ENCODE measurements around the gene KCNJ15. TPM values are rescaled to one million over a fixed set of nuclear protein-coding genes. Genes with fewer than 3 reads are reported as not detected.

Gene KCNJ15
- total and polyA plus RNA-seq, 2 of the 4 experiments (the other 2 are of a cell fraction) = under 0.01 to 0.07 TPM

DNA sequence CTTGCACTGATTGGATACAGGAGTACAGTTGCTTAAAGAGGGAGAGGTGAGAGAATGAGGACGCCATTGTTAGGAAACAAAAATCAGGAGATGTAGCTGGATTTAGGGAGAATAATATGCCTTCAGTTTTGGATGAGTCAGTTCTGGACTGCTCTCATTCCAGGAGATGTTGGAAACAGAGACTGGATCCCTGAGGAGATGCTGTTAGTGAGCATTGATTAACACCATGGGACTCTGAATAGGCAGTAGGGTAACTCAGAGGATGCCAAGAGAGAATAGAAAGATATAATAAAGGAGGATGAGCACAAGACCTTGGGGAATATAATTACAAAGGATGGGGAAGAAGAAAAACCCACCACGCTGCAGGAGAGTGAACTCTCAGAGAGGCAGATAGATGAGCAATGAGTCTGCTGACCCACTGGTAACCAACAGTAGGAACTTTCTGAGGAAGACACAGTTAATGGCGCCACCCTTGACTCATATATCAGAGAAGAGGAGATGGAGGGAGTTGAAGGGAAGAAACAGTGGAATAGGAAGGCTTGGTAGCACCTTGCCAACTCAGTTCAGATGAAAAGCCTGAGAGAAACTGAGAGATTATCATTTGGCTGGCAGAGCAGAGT lies 10.5 kb downstream of the KCNJ15 start:
- TF ChIP-seq MXI1 (IDR thresholded peaks at IDR 0.05; ENCODE audit: borderline replicate concordance, low read depth, low read length) = no peak
- TF ChIP-seq, protein P1, sequence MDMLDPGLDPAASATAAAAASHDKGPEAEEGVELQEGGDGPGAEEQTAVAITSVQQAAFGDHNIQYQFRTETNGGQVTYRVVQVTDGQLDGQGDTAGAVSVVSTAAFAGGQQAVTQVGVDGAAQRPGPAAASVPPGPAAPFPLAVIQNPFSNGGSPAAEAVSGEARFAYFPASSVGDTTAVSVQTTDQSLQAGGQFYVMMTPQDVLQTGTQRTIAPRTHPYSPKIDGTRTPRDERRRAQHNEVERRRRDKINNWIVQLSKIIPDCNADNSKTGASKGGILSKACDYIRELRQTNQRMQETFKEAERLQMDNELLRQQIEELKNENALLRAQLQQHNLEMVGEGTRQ (IDR thresholded peaks at IDR 0.05; ENCODE audit: low read depth, low read length) = no peak
- TF ChIP-seq NFE2L2 (IDR thresholded peaks at IDR 0.05; ENCODE audit: low read depth, low read length) = no peak
- TF ChIP-seq, protein P2, sequence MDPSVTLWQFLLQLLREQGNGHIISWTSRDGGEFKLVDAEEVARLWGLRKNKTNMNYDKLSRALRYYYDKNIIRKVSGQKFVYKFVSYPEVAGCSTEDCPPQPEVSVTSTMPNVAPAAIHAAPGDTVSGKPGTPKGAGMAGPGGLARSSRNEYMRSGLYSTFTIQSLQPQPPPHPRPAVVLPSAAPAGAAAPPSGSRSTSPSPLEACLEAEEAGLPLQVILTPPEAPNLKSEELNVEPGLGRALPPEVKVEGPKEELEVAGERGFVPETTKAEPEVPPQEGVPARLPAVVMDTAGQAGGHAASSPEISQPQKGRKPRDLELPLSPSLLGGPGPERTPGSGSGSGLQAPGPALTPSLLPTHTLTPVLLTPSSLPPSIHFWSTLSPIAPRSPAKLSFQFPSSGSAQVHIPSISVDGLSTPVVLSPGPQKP (IDR thresholded peaks at IDR 0.05; ENCODE audit: borderline replicate concordance, low read depth, low read length) = no peak
- TF ChIP-seq RCOR1 (IDR thresholded peaks at IDR 0.05; ENCODE audit: insufficient replicate concordance, low read length) = no peak
- no peak for TF ChIP-seq FOS (IDR thresholded peaks at IDR 0.05; ENCODE audit: low read depth, low read length)
- no peak for TF ChIP-seq CHD1 (IDR thresholded peaks at IDR 0.05; ENCODE audit: low read depth, low read length)
- no peak for TF ChIP-seq MAFK (IDR thresholded peaks at IDR 0.05; ENCODE audit: low read depth, low read length)
- TF ChIP-seq, protein P3, sequence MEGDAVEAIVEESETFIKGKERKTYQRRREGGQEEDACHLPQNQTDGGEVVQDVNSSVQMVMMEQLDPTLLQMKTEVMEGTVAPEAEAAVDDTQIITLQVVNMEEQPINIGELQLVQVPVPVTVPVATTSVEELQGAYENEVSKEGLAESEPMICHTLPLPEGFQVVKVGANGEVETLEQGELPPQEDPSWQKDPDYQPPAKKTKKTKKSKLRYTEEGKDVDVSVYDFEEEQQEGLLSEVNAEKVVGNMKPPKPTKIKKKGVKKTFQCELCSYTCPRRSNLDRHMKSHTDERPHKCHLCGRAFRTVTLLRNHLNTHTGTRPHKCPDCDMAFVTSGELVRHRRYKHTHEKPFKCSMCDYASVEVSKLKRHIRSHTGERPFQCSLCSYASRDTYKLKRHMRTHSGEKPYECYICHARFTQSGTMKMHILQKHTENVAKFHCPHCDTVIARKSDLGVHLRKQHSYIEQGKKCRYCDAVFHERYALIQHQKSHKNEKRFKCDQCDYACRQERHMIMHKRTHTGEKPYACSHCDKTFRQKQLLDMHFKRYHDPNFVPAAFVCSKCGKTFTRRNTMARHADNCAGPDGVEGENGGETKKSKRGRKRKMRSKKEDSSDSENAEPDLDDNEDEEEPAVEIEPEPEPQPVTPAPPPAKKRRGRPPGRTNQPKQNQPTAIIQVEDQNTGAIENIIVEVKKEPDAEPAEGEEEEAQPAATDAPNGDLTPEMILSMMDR (conservative IDR thresholded peaks at IDR 0.05; ENCODE audit: low read depth, low read length) = no peak
- no peak for TF ChIP-seq CEBPB (IDR thresholded peaks at IDR 0.05; ENCODE audit: low read depth, low read length)
- TF ChIP-seq MAZ (IDR thresholded peaks at IDR 0.05; ENCODE audit: borderline replicate concordance, low read depth, low read length) = no peak
- no peak for TF ChIP-seq SMC3 (IDR thresholded peaks at IDR 0.05; ENCODE audit: low read depth, low read length)
- TF ChIP-seq BHLHE40 (IDR thresholded peaks at IDR 0.05; ENCODE audit: low read depth, low read length) = no peak
- TF ChIP-seq POLR2A (IDR thresholded peaks at IDR 0.05; ENCODE audit: low read depth, low read length) = no peak
- TF ChIP-seq RAD21 (IDR thresholded peaks at IDR 0.05; ENCODE audit: low read length) = no peak
- CTCF ChIA-PET = interaction anchor here (1.2 kb wide), 1 partner anchor 48 kb away, joined by 3 read pairs; no protein-coding TSS in a partner anchor
- peak overlapping the region; percentile 63 for H2AFZ ChIP-seq (replicated peaks; ENCODE audit: low read length, poor library complexity)
- WGBS, 2 experiments (ENCODE audit: extremely low coverage in 2 of 2, insufficient read length in 1 of 2) = 83% methylated on average over 1 of the region's 3 CpGs; no CpG with 5 or more reads in 1 of the 2 experiments
- H2AK5ac ChIP-seq (ENCODE audit: low read depth, low read length) = peak overlapping the region; percentile 75
- no peaks in the 10 kb centered on the region for H3K27me3 ChIP-seq (ENCODE audit: control insufficient read depth, insufficient read depth, low read length)
- intact Hi-C loops (cut with micrococcal nuclease) (loop anchor here (10.0 kb wide), 1 partner anchor 812 kb away; no protein-coding TSS in a partner anchor), dilution Hi-C loops (cut with HindIII; ENCODE audit: low sequenced_read_pairs, unreplicated experiment) (no loop called here), in situ Hi-C loops (cut with MboI; ENCODE audit: low sequenced_read_pairs) (no loop called here)
- H3K27ac ChIP-seq (ENCODE audit: insufficient read depth, low read length) = peak overlapping the region; percentile 14
- H2BK20ac ChIP-seq (ENCODE audit: low read depth, low read length) = peak overlapping the region; percentile 90
- no peaks in the 10 kb centered on the region for H4K20me1 ChIP-seq (ENCODE audit: insufficient read depth, low read length)
- H3K9ac ChIP-seq (ENCODE audit: low read depth, low read length) = no peak overlapping the region
- H3K14ac ChIP-seq (replicated peaks; ENCODE audit: low read depth, low read length) = peak overlapping the region; percentile 70
- H4K5ac ChIP-seq (ENCODE audit: low read depth, low read length) = peak overlapping the region; percentile 7; the same call in 1 of the 2 replicates
- H3K23ac ChIP-seq (ENCODE audit: low read depth, low read length) = peak overlapping the region; percentile 31; the same call in 1 of the 2 replicates
- peak; percentile 52; the same call in 1 of the 2 replicates for ATAC-seq (ENCODE audit: low read depth)
- no peak overlapping the region for H3K4me3 ChIP-seq (ENCODE audit: insufficient read depth, low read depth, low read length)
- POLR2A ChIA-PET (ENCODE audit: unreplicated experiment) = no interaction called here
- H3K4me2 ChIP-seq (ENCODE audit: low read depth, low read length) = no peak overlapping the region; the same call in 1 of the 2 replicates
- H3K56ac ChIP-seq (ENCODE audit: extremely low read depth, insufficient read depth, low read length) = no peak overlapping the region
- peak overlapping the region; percentile 86 for H2BK120ac ChIP-seq (ENCODE audit: low read depth, low read length)
- no peak for DNase-seq
- H4K8ac ChIP-seq (ENCODE audit: low read depth in 2 of 2, low read length in 2 of 2) = peak overlapping the region; percentile 7 to 47; a peak in 1 of 4 replicates
- H4K91ac ChIP-seq (ENCODE audit: insufficient read depth, low read depth, low read length) = peak overlapping the region; percentile 31; the same call in 1 of the 2 replicates
- no TSS peak for BruUV-seq (replicated peaks)
- H3K18ac ChIP-seq (ENCODE audit: low read depth, low read length) = peak overlapping the region; percentile 20; the same call in 1 of the 2 replicates
- H2BK15ac ChIP-seq (ENCODE audit: low read depth, low read length) = peak overlapping the region; percentile 24; the same call in 1 of the 3 replicates
- peak overlapping the region; percentile 83 for H3K4ac ChIP-seq (ENCODE audit: low read depth, low read length)
- no peaks in the 10 kb centered on the region for H3K79me1 ChIP-seq (ENCODE audit: low read depth in 1 of 2, low read length in 2 of 2)
- H3K9me1 ChIP-seq (ENCODE audit: insufficient read depth, low read length) = peaks cover 22% of the 10 kb centered on the region
- no peaks in the 10 kb centered on the region for H3K9me3 ChIP-seq (ENCODE audit: control insufficient read depth, insufficient read depth, low read length)
- H2AK9ac ChIP-seq (replicated peaks; ENCODE audit: low read depth, low read length, poor library complexity) = no peak overlapping the region
- H3K36me3 ChIP-seq (ENCODE audit: control insufficient read depth, insufficient read depth, low read length) = no peaks in the 10 kb centered on the region
- peaks cover 23% of the 10 kb centered on the region for H3K4me1 ChIP-seq (ENCODE audit: control insufficient read depth, insufficient read depth, low read length)
- H2BK5ac ChIP-seq (ENCODE audit: low read depth, low read length, poor library complexity, severe bottlenecking) = peak overlapping the region; percentile 17

Data from IMR-90 (cell line).